NCI-H2196 treated with DMSO at 0.1 percent for 48 hours (cell line): ENCODE measurements around the gene ASTN1.

Experiments used
- DNase-seq: peaks from one replicate; lab custom pipeline; 2025; ENCODE audit not compliant: unreplicated experiment; lab: John Stamatoyannopoulos, UW

ASTN1 gene

GRCh38 chr1:176996456-176997090 is 167.9 kb downstream of the ASTN1 start:
- DNase-seq: no peak

DNA sequence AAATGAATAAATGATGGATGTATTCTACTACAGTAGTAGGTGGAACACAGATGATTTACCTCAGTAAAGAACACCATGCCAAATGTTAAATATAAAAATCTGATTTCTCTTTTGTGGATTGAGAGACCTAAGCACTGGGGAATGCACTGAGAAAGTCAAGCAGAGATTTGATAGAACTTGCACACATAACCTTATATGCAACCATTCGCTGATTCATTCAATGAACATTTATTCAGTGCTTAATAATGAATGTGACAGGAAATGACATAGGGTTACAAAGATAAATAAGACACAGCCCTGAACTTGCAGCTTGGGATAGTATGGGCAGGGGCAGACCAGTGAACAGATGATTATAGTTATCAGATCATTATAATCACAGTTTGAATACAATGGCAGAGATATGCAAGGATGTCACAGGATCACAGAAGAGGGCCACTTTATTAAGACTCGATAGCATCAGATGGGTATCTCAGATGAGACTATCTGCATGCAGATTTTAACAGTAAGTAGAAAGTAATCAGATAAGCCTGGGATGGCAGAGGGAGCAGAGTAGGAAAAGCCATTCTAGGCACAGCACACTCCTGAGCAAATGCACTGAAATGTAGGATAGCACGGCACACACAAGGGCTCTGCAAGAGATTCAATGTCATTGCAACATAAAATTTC is 169.4 kb downstream of the ASTN1 start:
- DNase-seq: no peak

GRCh38 chr1:176993587-176993986 is 170.9 kb downstream of the ASTN1 start:
- DNase-seq: no peak

DNA sequence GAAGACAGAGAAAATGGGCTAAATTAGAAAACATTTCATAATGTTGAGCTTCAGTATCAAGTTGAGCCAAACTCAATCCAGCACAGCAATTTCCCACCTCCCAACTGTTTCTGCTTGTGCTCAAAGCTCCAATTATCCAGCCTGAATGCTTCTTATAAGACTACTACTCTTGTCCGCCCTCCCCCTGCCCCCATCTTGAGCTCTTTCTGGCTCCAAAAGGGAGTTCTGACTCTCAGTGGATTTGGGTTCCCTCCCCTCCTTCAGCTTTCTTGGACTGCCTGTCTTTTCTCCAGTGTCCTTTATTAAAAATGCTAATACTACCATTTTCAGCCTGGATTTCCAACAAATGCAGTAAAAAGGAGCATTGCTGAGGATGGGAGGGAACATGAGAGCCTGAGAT is 174.8 kb downstream of the ASTN1 start:
- no peak for DNase-seq

GRCh38 chr1:176989023-176989422 is 175.5 kb downstream of the ASTN1 start:
- no peak for DNase-seq

DNA sequence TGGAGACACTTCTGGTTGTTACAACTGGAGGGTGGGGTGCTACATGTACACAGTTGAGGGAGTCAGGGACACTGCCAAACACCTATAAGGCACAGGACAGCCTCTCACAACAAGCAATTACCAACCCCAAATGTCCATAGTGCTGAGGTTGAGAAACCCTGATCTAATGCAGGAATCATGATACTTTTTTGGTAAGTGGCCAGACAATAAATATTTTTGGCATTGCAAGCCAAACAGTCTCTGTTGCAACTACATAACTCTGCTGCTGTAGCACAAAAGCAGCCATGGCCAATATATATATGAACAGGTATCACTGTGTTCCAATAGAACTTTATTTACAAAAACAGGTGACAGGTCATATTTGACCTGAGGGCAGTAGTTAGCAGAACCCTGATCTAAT is 177.5 kb downstream of the ASTN1 start:
- DNase-seq: no peak

GRCh38 chr1:176983731-176984130 is 180.8 kb downstream of the ASTN1 start:
- no peak for DNase-seq

GRCh38 chr1:176976771-176977170 is 187.7 kb downstream of the ASTN1 start:
- DNase-seq: no peak

- no peak for DNase-seq
These were observed 188.3 kb downstream of the ASTN1 start for GRCh38 chr1:176976225-176976624.

GRCh38 chr1:176964687-176965086 is 199.8 kb downstream of the ASTN1 start:
- no peak for DNase-seq

DNA sequence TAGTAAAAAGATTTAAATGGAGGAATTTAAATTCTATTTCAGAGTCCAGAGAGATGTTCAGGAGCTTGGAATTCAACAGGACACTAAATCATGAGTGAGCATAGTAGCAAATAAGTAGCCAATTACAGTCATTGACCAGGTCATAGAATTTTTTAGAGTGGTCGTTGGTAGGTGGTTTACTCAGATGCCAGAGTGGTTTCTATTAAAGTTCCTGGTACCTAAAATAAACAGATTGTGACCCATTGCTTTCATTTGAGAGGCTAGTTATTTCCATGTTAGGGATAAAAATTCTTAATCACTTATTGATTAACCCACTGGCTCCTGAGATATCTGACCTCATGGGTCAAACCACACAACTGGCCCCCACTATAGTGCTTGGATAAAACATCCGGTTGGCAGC is 201.3 kb downstream of the ASTN1 start:
- no peak for DNase-seq

- DNase-seq: no peak
These were observed 202.8 kb downstream of the ASTN1 start for GRCh38 chr1:176961678-176962077.

DNA sequence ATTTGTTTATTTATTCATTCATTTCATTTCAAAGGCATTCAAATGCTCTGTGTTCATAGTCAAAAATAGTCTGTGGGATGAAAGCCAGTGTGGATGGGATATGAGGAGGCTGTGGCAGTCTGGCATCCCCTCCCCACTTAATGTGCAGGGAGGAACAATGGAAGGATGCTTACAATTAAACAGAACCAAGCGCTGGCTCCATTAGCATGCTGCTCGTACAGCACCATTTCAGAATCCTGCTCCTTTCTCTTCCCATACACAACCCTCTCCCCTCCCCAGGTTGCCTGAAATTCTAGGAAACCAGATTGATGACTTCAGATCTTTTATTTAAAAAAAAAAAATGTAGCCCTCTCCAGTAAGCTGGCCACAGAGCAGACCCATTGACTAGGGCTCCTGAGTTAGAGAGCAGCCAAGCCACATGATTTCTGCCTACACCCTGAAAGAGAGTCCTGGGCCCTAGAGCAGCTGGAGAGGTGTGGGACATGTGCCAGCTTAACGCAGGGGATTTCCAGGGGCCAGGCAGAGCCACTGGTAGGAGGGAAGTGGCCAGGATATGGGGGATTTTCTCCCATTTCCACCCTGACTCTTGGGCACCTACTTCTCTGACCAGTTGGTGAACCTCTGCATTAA is 205.2 kb downstream of the ASTN1 start:
- no peak for DNase-seq

DNA sequence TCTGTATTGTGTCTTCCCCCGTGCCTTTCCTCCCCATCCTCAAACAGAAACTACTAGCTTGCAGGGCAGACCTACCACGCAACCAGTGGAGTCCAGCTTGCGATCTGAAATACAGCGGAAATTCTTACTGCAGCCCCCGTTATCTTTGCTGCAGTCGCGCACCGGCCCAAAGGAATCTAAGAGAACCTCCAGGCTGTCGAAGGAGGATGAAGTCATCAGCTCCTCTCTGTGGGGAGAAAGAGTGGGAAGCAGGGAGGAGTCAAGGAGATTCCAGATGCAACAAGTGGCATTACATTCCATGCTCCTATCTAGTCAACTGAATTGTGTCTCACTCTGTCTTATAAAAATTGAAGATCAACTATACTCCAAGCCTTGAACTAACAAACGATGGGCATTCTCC is 206.9 kb downstream of the ASTN1 start:
- DNase-seq: no peak

- DNase-seq: no peak
These were observed 210.3 kb downstream of the ASTN1 start for GRCh38 chr1:176954242-176954641.

DNA sequence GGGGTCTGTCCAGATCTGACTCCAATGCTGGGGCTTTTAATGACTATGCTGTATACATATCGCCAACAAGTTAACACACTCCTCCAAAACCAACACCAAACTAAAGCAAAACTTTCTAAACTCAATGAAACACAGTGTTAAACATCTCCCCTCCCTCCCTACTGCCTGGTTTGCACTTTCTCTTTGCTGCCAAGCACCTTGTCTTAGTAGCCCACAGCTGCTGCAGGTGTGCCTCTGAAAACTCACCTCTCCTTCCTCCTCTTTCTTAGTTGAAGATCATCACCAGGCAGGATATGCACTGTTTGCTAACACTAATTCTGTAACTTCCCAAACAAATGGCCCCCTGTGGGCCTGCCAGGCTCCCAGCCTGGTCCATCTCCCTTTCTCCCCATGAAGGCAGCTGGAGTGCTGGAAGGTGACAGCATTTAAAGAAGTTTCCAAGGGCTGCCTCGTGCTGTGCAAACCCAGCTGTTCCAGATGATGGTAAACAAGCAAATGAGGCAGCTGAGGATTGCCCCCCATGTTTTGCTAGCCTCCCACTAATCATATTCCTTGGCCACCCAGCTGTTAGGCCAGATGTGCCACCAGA is 213.7 kb downstream of the ASTN1 start:
- no peak for DNase-seq

- no peak for DNase-seq
These were observed 215.4 kb downstream of the ASTN1 start for GRCh38 chr1:176949033-176949662.

DNA sequence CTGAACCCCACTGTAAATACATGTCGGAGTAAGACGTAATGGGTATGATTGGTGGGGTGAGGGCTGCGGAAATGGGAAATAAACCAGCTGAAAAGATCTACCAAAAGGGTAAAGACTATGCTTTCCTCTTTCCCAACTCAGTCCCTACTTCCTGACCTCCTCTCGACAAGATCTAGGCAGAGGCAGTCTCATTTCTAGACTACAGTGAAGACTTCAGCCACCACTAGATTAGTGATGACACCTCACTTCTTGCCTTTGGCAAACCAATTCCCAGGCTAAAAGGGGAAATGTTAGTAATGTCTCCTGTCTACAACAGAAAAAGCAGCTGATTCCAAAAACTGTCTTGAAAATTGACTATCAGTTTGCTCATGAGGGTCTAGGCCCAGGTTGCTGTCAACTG is 219.9 kb downstream of the ASTN1 start:
- DNase-seq: no peak

DNA sequence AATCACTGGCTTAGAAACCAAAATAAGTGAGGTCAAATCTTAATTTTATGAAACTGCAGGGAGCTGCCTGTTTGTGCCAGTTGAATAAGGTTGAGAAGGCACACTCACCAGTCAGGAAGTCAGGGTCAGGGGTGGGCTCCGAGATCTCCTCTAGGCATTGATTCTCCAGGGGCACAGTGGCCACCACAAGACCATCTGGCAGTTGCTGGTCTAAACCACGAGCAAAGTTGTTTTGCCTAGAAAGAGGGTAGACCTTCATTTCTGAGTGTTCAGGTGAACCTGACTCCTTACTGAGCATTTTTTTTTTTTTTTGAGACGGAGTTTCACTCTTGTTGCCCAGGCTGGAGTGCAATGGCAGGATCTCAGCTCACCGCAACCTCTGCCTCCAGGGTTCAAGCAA is 220.7 kb downstream of the ASTN1 start:
- no peak for DNase-seq

GRCh38 chr1:176942346-176942745 is 222.2 kb downstream of the ASTN1 start:
- no peak for DNase-seq

- DNase-seq: no peak
These were observed 224.5 kb downstream of the ASTN1 start for GRCh38 chr1:176939993-176940392.

DNA sequence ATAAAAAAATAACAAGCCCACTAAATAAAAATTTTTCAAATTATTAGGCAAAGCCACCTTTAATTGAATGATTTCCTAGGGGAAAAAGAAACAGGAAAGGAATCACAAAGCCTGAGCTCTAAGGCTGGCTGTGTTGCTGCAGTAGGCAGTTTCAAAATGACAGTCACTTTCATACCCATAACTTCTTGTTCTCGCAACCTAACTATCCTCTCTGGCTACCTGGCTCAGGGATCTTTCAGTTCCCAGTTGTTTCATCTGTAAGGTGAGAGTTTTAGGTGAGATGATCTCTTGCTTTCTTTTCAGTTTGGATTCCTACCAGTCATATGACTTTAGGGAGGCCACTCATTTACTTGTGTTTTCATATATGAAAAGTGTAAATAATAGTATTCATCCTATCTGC is 226.1 kb downstream of the ASTN1 start:
- DNase-seq: no peak
